COLO668 (cell line): Measurements from ENCODE around the gene PDE4B.
"Not testable (repeated sequence)": the region's sequence is repeated elsewhere in the genome, so short reads cannot be mapped to it uniquely, and the experiment has no call there.

Source experiments
- DNase-seq: peaks from one replicate; lab custom pipeline; 2025; ENCODE audit not compliant: unreplicated experiment; lab: John Stamatoyannopoulos, UW

Gene PDE4B

GRCh38 chr1:66405061-66405460 lies 612.4 kb downstream of the PDE4B start:
- no peak for DNase-seq

- DNase-seq = not testable (repeated sequence)
Measured at GRCh38 chr1:66411449-66411848, 618.8 kb downstream of the PDE4B start.

- DNase-seq = no peak
Measured at GRCh38 chr1:66412704-66413103, 620.0 kb downstream of the PDE4B start.

DNA sequence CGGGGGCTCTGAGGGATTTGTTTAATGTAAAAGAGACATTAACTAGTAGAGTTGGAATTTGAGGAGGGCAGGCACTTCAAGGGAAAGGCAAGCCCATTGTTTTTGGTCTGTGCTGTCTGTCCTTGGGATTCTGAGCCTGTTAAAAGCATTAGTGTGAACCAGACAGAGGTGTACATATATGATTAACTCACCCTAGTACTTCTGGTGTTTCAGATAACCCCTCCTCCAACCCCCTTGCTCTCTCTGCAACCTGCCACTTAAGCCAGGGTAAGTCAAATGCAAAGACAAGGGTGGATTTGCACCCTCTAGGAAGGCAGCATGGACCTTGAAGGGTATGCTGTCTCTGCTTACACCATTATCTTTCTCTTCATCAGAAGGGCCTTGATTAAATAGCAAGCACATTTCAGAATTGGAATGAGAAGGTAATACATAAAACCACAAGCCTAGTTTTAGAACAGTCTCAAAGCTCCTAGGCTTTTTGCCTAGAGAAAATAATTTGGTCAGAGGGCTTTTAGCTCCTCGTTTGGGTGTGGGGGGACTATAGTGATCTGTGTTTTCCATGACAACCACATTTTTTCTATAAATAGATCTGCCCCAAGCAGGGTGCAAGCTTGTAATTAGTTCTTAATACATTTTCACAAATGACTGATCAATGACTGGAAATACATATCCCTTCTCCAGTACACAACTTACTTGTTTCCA lies 620.6 kb downstream of the PDE4B start:
- no peak for DNase-seq

- DNase-seq = no peak
Measured at GRCh38 chr1:66413838-66414175, 621.1 kb downstream of the PDE4B start.

GRCh38 chr1:66415281-66415680 lies 622.6 kb downstream of the PDE4B start:
- DNase-seq = no peak

- DNase-seq = no peak
Measured at GRCh38 chr1:66415866-66416265, 623.2 kb downstream of the PDE4B start.

GRCh38 chr1:66416295-66416694 lies 623.6 kb downstream of the PDE4B start:
- no peak for DNase-seq

DNA sequence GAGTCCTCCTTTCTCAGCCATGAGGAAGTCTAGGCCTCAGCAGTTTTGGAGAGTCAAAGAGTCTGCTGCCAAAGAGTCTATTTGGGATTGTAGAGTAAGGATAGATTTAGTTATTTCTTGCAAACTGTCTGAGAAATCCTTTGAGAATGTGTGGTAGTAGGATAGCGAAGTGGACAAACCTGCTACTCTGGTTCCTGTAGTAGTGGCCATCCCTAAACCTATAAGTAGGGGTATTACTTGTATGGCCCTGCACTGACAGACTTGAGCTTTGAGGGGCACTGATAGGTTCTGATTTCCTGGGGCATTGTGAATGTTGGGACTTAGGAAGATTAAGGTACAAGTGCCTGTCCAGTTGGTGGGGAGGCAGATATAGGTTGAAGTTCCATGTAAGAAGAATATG lies 625.3 kb downstream of the PDE4B start:
- no peak for DNase-seq

- DNase-seq = not testable (repeated sequence)
Measured at GRCh38 chr1:66420171-66420570, 627.5 kb downstream of the PDE4B start.

GRCh38 chr1:66420906-66421305 lies 628.2 kb downstream of the PDE4B start:
- not testable (repeated sequence) for DNase-seq

DNA sequence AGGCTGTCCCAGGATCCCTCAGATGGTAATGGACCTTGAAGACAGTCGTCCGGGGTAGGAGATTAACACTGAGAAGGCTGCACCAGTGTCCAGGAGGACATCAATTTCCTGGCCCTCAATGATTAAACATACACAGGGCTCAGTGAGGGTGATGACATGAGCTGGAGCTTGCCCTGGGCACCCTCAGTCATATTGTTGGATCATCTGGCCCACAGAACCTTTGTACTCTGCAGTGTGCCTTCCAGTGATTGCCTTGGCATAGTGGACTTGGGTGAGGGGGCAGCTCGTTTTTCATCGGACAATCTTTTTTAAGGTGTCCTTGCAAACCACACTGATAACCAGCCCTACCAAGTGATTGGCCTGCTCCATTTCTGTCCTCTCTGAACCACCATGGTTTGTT lies 630.1 kb downstream of the PDE4B start:
- DNase-seq = no peak
